Renal cortex interstitium (tissue), 11 donors: Measurements from ENCODE around the gene CAP1. TPM values are rescaled to one million over a fixed set of nuclear protein-coding genes. Genes with fewer than 3 reads are reported as not detected.

Experiments used
- DNase-seq, 11 donors: peaks; one replicate each; pipeline ENCODE4 v3.0.0-alpha.2; 2013; ENCODE audit warnings: low read depth in 9 of 11, low spot score in 4 of 11; ENCODE audit errors: extremely low read depth in 1 of 11
- polyA plus RNA-seq, 3 donors: library from polyadenylated mRNA; unstranded; fragments of 120-200 nt; gene quantifications; one replicate each; pipeline ENCODE4 v1.2.1, GENCODE V29; 2013; ENCODE audit not compliant: insufficient read length in 3 of 3

Gene CAP1
- polyA plus RNA-seq, 3 donors = 169 to 193 (median 193) TPM

DNA sequence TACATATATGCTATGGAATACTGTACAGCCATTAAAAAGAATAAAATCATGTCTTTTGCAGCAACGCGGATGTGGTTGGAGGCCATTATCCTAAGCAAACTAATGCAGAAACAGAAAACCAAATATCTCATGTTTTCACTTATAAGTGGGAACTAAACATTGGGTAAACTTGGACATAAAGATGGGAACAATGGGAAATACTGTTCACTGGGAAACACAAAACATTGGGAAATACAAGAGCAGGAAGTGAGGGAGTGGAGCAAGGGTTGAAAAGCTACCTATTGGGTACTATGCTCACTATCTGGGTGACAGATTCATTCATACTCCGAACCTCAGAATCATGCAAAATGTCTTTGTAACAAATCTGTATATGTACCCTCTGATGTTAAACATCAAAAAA lies 73.9 kb downstream of the CAP1 start:
- no peak for DNase-seq

DNA sequence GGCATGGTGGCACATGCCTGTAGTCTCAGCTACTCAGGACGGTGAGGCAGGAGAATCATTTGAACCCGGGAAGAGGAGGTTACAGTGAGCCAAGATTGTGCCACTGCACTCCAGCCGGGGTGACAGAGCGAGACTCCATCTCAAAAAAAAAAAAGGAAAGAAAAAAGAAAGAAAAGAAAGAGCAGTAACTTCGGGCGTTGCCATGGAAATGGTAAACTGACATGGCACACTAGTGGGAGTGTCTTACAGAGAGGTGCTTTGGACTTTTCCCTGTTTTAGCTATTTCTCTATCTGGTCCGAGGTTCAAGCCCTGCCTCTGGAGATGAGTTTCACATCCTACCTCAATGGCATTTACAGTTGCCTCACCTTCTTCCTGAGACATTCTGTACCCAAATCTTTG lies 79.6 kb downstream of the CAP1 start:
- DNase-seq = no peak

Other genes starting within 250 kb of the CAP1 start
- gene TRIT1, start 157.2 kb upstream of the CAP1 start, polyA plus RNA-seq = 10 to 100 TPM; 27.9 to 49.1 (median 40.1) TPM
- gene MYCL, start 138.8 kb upstream of the CAP1 start, polyA plus RNA-seq = 1 to 10 TPM; 7.5 to 8.4 (median 8.1) TPM
- gene MFSD2A, start 85.6 kb upstream of the CAP1 start, polyA plus RNA-seq = 1 to 10 TPM; 1.9 to 7.5 (median 2.5) TPM
- gene PPT1, start 56.5 kb downstream of the CAP1 start, polyA plus RNA-seq = 100 to 1,000 TPM; 103 to 118 (median 111) TPM
- 10 to 100 TPM; 24.6 to 29.4 (median 26.1) TPM for gene RLF, start 120.7 kb downstream of the CAP1 start, polyA plus RNA-seq
- gene TMCO2, start 207.2 kb downstream of the CAP1 start, polyA plus RNA-seq = not detected
- gene ZMPSTE24, start 217.5 kb downstream of the CAP1 start, polyA plus RNA-seq = 10 to 100 TPM; 50.1 to 60.4 (median 60.3) TPM